Tibial nerve (tissue), 4 donors: ENCODE measurements around the gene NUP62.

Experiments
- EP300 ChIP-seq, 2 donors: sonication (generic); formaldehyde crosslinking; IDR thresholded peaks; one replicate each; pipeline ENCODE4 v1.6.1; 2017; ENCODE audit warnings: antibody characterized with exemption in 2 of 2, mild to moderate bottlenecking in 1 of 2
- POLR2A ChIP-seq, 2 donors: fragments of 450-650 bp; IDR thresholded peaks; one replicate each; pipeline ENCODE4 v1.6.1; 2017; ENCODE audit warnings: antibody characterized with exemption in 2 of 2, mild to moderate bottlenecking in 2 of 2, moderate library complexity in 2 of 2
- TF ChIP-seq, protein P1 (sequence below), 5 experiments: fragments of 200-600 bp in 3 of 5; fragments of 450-650 bp in 2 of 5; sonication (generic) in 3 of 5; IDR thresholded peaks; one replicate each; pipeline ENCODE4 v1.5.1; 2016 to 2019; ENCODE audit warnings: antibody characterized with exemption in 5 of 5, mild to moderate bottlenecking in 3 of 5, moderate library complexity in 2 of 5

DNA sequence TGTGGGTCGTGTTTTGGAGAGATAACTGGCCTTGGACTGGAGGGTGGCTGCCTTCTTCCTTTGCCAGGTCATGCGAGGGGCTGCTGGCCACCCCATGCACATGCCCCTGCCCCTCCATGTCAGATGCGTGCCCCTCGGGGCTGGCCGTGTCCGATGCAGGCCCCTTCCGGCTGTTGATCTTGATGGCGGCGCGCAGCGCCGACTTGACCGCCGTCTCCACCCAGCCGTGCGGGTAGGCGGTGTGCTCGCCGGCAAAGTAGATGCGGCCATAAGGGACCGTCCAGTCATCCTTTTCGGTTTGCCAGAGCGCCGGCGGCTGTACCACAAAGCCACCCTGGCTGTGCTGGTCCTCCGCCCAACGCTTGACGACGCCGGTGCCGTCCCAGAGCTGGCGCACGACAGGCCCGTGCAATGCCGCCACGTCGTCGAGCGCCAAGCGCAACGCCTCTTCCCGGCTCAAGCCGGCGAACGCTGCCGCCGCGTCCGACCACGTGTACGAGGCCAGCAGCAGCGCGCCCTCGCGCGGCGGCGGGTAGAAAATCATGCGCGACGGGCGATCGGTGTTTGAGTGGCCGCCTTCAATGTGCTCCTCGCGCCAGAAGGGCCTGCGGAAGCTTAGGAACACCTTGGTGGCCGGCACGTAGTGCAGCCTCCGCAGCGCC lies 39.5 kb downstream of the NUP62 start:
- peak in 1 of 2 donors; percentile 50 for TF ChIP-seq EP300 (IDR thresholded peaks at IDR 0.05)
- TF ChIP-seq, protein P1, sequence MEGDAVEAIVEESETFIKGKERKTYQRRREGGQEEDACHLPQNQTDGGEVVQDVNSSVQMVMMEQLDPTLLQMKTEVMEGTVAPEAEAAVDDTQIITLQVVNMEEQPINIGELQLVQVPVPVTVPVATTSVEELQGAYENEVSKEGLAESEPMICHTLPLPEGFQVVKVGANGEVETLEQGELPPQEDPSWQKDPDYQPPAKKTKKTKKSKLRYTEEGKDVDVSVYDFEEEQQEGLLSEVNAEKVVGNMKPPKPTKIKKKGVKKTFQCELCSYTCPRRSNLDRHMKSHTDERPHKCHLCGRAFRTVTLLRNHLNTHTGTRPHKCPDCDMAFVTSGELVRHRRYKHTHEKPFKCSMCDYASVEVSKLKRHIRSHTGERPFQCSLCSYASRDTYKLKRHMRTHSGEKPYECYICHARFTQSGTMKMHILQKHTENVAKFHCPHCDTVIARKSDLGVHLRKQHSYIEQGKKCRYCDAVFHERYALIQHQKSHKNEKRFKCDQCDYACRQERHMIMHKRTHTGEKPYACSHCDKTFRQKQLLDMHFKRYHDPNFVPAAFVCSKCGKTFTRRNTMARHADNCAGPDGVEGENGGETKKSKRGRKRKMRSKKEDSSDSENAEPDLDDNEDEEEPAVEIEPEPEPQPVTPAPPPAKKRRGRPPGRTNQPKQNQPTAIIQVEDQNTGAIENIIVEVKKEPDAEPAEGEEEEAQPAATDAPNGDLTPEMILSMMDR (IDR thresholded peaks at IDR 0.05) = peak; percentile 66 to 89 (median 82)
- TF ChIP-seq POLR2A (IDR thresholded peaks at IDR 0.05) = no peak
